ENCODE measurements around the gene TDO2.

The TDO2 gene

DNA sequence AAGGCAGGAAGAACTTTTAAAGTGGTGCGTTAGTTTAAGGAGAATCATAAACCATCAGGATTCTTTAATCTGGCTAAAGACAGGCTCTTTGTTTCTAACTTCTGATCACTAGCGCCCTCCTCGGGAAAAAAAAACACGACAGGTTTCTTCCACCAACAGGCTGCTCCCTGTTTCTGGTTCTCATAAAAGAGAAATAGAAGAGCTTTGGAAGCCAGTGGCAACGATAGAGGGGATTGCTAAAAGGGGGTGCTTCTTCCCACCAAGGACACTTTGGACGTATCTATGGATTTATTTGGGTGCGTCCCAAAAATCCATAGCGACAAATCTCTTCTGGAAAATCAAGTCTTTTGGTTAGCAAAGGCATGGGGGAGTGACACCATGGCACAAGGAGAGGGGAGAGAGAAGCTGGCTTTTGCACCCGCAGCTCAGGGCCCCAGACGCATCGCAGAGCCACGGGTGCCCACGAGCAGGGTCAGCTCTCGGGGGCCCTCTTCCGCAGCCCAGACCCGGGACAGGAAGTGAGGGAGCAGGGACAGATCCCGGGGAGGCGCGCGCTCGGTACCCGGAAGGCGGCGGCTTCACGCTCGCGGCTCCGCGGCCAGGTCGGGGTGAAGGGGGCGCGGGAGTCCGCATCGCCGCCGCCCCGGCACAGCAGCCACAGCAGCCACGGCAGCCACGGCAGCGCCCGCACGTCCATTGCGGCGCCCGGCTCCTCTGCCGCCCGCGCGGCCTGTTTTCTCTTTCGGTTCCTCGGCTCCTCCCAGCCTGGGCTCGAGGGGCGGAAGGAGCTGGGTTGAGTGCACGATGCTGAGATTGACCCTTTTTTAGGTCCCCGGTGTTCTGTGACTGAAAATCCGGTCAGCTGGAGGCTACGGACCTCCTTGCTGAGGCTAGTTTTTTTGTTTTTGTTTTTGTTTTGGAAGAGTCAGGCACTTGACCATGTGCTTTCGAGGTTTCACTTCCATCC lies 49.9 kb downstream of the TDO2 start, which contains the start of gene CTSO:
Gene CTSO (minus strand): TSS at position 716 of the 967 bp plus-strand sequence. CDS start 19 bp downstream, at position 697.
- DNase-seq (ENCODE audit: low read depth in 2 of 2): peak; percentile 43 to 47

DNA sequence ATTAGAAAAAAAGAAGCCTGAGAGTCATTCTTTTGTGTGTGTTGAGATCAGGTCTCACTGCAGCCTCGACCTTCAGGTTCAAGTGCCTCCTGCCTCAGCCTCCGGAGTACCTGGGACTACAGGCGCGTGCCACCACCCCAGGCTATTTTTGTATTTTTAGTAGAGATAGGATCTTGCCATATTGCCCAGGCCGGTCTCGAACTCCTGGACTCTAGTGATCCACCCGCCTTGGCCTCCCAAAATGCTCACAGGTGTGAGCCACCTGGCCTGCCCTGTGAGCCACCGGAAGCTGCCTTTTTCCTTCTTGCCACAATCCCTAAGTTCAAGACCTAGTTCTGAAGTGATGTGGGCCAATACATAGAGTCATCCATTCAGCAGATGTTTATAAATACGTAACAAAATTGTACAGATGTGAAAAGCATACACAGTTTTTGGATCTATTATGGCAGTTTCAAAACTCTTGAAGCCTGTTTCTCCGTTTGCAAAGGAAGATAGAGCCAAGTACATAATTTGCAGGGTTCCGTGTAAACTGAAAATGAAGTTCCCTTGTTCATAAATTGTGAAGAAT lies 50.7 kb downstream of the TDO2 start:
- no peak for DNase-seq (ENCODE audit: low read depth in 2 of 2)

- DNase-seq (ENCODE audit: low read depth in 2 of 2): no peak
These were observed 51.4 kb downstream of the TDO2 start for GRCh38 chr4:155954939-155955338.

- no peak for DNase-seq (ENCODE audit: low read depth in 2 of 2)
These were observed 53.0 kb downstream of the TDO2 start for GRCh38 chr4:155956461-155956860.

- DNase-seq (ENCODE audit: low read depth in 2 of 2): no peak
These were observed 55.9 kb downstream of the TDO2 start for GRCh38 chr4:155959417-155959816.

DNA sequence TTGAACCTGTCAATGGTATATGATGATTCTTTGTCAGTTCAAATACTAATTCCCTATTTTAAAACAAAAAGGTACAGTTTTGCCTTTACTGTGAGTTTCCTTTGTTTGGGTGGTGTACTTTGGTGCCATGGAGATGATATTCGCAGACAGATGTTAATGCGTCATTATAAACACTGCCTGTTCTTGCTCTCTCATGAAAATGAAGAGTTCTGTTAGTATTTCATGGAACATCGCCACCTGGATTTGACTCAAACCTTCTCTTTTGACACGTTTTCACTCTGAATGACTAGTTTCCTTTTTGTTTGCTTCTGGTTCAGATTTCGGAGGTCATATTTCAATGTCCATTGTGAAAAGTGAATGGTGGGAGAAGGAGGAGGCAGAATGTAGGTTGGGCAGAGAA lies 57.0 kb downstream of the TDO2 start:
- DNase-seq (ENCODE audit: low read depth in 2 of 2): no peak

DNA sequence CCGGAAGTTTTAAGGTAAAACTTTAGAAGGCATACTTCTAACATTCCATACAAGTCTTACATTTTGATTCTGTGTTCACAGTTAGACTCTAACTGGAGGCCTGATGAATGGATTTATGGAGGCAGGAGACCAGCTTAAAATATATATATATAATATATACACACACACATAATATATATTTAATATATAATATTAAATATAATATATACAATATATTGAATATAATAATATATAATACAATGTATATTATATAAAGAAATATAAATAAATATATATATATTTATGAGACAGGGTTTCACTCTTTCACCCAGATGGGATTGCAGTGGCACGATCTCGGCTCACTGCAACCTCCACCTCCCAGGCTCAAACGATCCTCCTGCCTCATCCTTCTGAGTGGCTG lies 58.1 kb downstream of the TDO2 start:
- DNase-seq (ENCODE audit: low read depth in 2 of 2): no peak

- DNase-seq (ENCODE audit: low read depth in 2 of 2): no peak
These were observed 59.3 kb downstream of the TDO2 start for GRCh38 chr4:155962767-155963166.

- no peak for DNase-seq (ENCODE audit: low read depth in 2 of 2)
These were observed 60.8 kb downstream of the TDO2 start for GRCh38 chr4:155964016-155964891.

DNA sequence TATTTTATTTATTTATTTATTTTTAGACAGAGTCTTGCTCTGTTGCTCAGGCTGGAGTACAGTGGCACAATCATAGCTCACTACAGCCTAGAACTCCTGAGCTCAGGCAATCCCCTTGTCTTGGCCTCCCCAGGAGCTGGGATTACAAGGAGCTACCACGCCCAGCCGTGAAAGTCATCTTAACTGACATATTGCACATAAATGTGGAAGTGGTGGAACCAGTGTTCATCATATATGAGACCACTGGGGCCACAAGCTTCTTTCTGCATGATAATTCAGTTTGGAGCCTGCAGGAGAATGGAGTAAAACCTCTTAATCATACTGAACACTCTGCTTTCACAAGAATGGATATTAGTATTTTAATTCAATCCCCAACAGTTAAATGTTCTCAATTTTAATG lies 62.7 kb downstream of the TDO2 start:
- DNase-seq (ENCODE audit: low read depth in 2 of 2): no peak

- no peak for DNase-seq (ENCODE audit: low read depth in 2 of 2)
These were observed 63.4 kb downstream of the TDO2 start for GRCh38 chr4:155966731-155967395.
